HL-60 (cell line): Measurements from ENCODE around the gene RNU5D-1.

Experiments
- DNase-seq, 2 experiments: peaks; one replicate each; pipeline ENCODE4 v3.0.0-alpha.2; 2010 to 2020; ENCODE audit warnings: low read depth in 1 of 2, low spot score in 1 of 2
- H3K27ac ChIP-seq: fragments of 250-450 bp; sonication (Bioruptor Pico); replicated peaks from 2 replicates; pipeline ENCODE4 v1.5.1; 2020; ENCODE audit warnings: mild to moderate bottlenecking, moderate library complexity
- H3K27me3 ChIP-seq: fragments of 250-450 bp; sonication (Bioruptor Pico); 2 replicates; pipeline ENCODE4 v1.5.1; 2021; ENCODE audit warnings: mild to moderate bottlenecking, moderate library complexity; ENCODE audit not compliant: insufficient read depth, poor library complexity, severe bottlenecking
- H3K4me3 ChIP-seq: replicated peaks from 2 replicates; pipeline ENCODE4 v1.5.1; 2011; ENCODE audit warnings: mild to moderate bottlenecking, control low read depth, low read length; ENCODE audit not compliant: insufficient read depth
- CTCF ChIP-seq: IDR thresholded peaks from one replicate; pipeline ENCODE4 v1.5.1; 2011; ENCODE audit warnings: low read length, control low read depth, inconsistent platforms; ENCODE audit not compliant: insufficient read depth
- GABPA ChIP-seq: IDR thresholded peaks from 2 replicates; pipeline ENCODE4 v1.6.1; 2012; ENCODE audit warnings: low read depth
- POLR2AphosphoS5 ChIP-seq: IDR thresholded peaks from 2 replicates; pipeline ENCODE4 v1.6.1; 2012; ENCODE audit warnings: low read depth
- REST ChIP-seq: IDR thresholded peaks from 2 replicates; pipeline ENCODE4 v1.6.1; 2012; ENCODE audit warnings: low read depth; ENCODE audit not compliant: insufficient replicate concordance
- SPI1 ChIP-seq: IDR thresholded peaks from 2 replicates; pipeline ENCODE4 v1.6.1; 2012; ENCODE audit warnings: low read depth, mild to moderate bottlenecking, borderline replicate concordance

RNU5D-1 gene

DNA sequence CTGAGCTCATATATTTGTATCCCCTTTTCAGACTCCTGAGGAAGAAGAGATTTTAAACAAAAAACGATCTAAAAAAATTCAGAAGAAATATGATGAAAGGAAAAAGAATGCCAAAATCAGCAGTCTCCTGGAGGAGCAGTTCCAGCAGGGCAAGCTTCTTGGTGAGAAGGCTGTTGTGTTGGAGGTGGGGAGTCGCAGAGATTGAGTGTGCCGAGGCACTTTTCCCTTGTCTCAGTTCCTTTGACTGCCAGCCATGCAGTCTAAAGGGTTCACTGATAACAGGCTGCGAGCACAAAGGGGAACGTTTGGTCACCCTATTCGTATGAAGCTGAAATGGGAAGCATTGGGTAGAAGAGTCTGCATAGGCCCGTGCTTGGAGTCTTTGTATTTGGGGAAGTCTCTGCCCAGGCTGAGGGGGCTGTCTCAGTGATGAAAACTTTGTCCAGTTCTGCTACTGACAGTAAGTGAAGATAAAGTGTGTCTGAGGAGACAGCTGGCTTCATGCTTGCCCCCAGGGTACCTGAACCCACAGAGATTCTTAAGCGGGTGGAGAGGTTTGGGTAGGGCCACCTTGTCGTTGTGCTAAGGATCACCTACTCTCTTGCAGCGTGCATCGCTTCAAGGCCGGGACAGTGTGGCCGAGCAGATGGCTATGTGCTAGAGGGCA, 47.1 kb upstream of the RNU5D-1 start:
- TF ChIP-seq SPI1 (peak; percentile 85), REST (no peak), POLR2AphosphoS5 (peak; percentile 38; the same call in 1 of the 2 replicates)
- H3K4me3 ChIP-seq = peak overlapping the region; percentile 86
- DNase-seq = peak in 1 of 2 experiments; percentile 80
- no peaks in the 10 kb centered on the region for H3K27me3 ChIP-seq
- H3K27ac ChIP-seq = peak overlapping the region; percentile 93

DNA sequence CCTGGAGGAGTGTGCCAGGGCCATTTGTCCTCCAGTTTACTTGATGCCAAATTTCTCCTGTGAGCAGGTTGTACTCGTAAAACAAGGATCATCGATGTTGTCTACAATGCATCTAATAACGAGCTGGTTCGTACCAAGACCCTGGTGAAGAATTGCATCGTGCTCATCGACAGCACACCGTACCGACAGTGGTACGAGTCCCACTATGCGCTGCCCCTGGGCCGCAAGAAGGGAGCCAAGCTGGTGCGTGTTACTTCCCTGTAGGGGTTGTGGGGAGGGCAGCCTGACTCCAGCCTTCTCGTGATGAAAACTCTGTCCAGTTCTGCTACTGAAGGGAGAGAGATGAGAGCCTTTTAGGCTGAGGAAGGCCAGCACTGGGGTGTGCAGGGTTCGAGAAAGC, 46.6 kb upstream of the RNU5D-1 start:
- peak overlapping the region; percentile 93 for H3K27ac ChIP-seq
- H3K4me3 ChIP-seq = peak overlapping the region; percentile 86

DNA sequence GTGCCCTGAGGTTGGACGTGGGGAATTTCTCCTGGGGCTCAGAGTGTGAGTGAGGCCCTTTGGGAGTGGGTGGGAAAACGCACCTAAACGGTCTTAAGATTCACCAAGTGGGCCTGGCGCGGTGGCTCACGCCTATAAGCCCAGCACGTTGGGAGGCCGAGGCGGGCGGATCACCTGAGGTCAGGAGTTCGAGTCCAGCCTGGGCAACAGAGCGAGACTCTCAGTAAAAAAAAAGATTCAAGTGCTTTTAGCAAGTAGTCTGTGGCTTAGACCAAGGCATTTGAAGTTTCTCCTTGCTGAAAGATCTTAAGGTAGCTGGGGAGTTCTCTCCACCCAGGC, 45.7 kb upstream of the RNU5D-1 start:
- peak overlapping the region; percentile 93 for H3K27ac ChIP-seq
- no peaks in the 10 kb centered on the region for H3K27me3 ChIP-seq
- TF ChIP-seq REST (no peak), POLR2AphosphoS5 (peak; percentile 48; the same call in 1 of the 2 replicates), CTCF (no peak), SPI1 (no peak)
- DNase-seq = no peak
- peak overlapping the region; percentile 86 for H3K4me3 ChIP-seq

More for the DNA sequence above, 46.6 kb upstream of the RNU5D-1 start:
- peak in 1 of 2 experiments; percentile 49 for DNase-seq
- H3K27me3 ChIP-seq = no peaks in the 10 kb centered on the region
- TF ChIP-seq REST = no peak
- TF ChIP-seq GABPA = no peak
- no peak for TF ChIP-seq POLR2AphosphoS5
- TF ChIP-seq CTCF = no peak
- TF ChIP-seq SPI1 = no peak; the same call in 1 of the 2 replicates
